ENCODE results near the gene TSPAN12.

GRCh38 chr7:120862987-120863590 lies 5.1 kb upstream of the TSPAN12 start:
- TF ChIP-seq CTCF (IDR thresholded peaks at IDR 0.05) (no peak), POLR2A (IDR thresholded peaks at IDR 0.05) (no peak), EP300 (IDR thresholded peaks at IDR 0.05) (no peak)

Measured in ovary (tissue), 3 donors.